Posterior cingulate gyrus (tissue), 11 donors: ENCODE results near the gene FHIT.

Experiments used
- DNase-seq, 10 donors: peaks; one replicate each; pipeline versions ENCODE4 v3.0.0 to v3.0.0-alpha.2; 2020 to 2021; ENCODE audit warnings: mixed read lengths in 3 of 10
- intact Hi-C: fragments of 100-400 bp; cut with DNase I; formaldehyde crosslinking; loops from one replicate; pipeline ENCODE4 v1.15.1; 2023

Gene FHIT

DNA sequence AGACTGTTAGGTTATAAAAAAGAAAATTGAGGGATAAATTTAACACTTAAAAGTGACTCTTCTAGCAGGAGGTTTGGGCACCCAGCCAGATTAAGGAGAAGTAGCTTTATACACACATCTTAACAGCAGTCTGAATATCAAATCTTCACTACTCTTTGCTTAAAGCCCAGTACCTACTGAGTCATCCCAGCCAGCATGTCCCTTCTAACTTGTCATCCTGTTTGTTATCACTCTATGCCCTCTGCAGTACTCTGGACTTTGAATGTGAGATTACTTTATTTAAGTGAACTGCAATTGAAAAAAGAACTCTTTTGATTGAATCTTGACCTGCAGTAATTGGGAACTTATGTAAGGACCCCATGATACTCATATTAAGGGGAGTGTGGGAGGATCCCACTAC lies 77.6 kb downstream of the FHIT start:
- DNase-seq, result no peak
- intact Hi-C loops, result no loop called here

DNA sequence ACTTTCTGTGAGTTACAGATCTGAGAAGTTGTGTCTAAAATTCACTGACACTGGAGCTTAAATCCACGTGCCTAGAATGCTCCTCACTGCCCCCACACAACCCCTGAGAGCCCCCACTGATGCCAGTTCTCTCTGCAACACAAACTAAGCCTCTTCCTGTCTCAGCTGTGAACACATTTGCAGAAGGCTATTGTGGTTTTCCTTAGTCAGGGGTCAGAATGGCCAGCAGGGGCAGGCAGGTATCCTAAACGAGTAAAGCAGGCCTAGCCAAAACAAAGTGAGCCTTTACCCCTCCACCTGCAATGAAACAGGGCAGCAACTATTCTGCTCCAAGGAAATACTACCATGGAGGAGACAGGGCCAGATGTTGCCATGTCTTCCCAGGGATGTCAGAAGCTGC lies 78.6 kb downstream of the FHIT start:
- DNase-seq, result no peak
- intact Hi-C loops, result no loop called here

GRCh38 chr3:61172203-61172602 lies 79.0 kb downstream of the FHIT start:
- intact Hi-C loops, result no loop called here
- DNase-seq, result no peak

DNA sequence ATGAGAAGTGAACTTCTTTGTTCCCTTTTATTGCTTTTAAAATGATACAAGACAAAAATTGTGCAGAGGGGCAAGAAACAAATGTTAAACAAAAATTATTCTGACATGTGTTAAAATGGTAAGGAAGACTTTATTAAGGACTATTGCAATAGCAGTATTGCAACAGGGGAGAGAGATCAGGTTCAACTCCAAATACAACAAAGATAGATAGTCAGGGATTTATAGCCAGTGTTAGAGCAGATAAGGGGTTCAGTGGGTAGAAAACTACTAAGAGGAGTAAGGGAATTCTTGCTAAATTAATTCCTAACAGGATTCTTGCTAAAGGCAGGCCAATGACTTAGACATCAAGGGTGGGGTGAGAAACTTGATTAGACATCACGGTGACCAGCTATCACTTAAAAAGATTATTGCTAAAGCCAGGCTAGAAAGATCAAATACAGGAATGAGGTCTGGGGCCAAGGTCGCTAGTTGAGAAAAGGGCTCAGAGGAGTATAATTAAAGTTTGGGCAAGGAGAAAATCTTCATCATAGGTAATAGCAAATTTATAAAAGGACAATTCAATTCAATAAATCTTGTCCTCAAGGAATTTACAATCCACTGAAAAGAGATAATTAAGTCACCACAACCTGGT lies 81.5 kb downstream of the FHIT start:
- intact Hi-C loops, result no loop called here
- no peak for DNase-seq

- intact Hi-C loops, result no loop called here
- no peak for DNase-seq
Measured at GRCh38 chr3:61168286-61168685, 83.0 kb downstream of the FHIT start.

- DNase-seq, result no peak
- intact Hi-C loops, result no loop called here
Measured at GRCh38 chr3:61162965-61163364, 88.3 kb downstream of the FHIT start.

- DNase-seq, result no peak
- intact Hi-C loops, result no loop called here
Measured at GRCh38 chr3:61158667-61159066, 92.6 kb downstream of the FHIT start.

DNA sequence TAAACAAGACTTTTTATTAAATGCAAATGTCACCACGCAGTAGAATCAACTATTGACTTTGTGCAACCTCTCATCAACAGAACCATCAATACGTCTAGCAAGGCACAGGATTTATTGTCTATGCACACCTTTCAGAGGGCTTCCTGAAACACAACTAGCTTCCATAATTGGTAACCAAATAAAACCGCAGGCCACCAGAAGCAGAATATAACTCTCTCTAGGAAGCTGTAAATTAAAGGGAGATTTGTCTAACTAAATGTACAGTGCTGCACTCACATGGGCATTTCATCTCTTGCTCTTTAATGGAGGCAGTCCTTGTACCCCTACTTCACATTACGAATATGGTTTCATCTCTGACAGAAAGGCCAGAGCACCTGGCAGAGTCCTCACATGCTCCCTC lies 93.0 kb downstream of the FHIT start:
- intact Hi-C loops, result no loop called here

DNA sequence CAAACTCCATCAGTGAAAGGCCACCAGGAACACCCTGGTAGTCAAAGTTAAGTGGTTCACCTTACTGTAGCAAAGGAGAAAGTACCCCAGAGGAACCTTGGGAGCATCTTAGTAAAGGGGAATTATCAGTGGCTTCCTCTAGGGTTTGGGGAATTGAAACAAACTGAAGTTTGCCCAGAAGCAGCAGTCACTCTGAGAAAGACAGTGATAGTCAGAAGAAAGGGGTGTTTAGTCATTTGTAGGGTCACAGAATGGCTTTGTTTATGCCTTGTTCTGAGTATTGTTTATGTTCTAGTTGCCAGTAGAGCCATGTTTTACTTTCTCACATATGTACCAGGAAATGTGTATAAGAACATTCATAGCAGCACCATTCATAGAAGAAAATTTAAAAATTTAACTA lies 93.8 kb downstream of the FHIT start:
- intact Hi-C loops, result no loop called here
- DNase-seq, result no peak

More for the DNA sequence above, 93.0 kb downstream of the FHIT start:
- DNase-seq, result no peak

- no peak for DNase-seq
- intact Hi-C loops, result no loop called here
Measured at GRCh38 chr3:61155701-61156292, 95.5 kb downstream of the FHIT start.

- intact Hi-C loops, result no loop called here
- no peak for DNase-seq
Measured at GRCh38 chr3:61154457-61155198, 96.6 kb downstream of the FHIT start.

DNA sequence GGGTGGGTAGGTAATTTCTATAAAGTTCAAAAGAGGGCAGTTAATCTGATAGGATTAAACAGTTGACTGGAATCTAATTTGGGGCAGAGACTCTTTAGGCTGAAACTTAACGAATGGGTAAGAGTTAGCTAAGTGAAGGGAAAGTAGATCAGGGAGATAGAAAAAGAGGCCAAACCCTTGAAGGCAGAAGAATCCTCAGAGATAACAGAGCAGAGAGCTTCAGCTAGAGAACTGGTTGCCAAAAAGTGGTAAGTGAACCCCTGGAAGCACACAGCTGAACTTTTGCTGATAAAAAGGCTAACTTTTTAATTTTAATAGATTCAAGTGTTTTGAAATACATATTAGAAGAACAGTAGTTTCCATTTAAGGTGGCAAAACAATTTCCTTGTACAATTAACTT lies 99.2 kb downstream of the FHIT start:
- intact Hi-C loops, result no loop called here
- no peak for DNase-seq

- no peak for DNase-seq
- intact Hi-C loops, result no loop called here
Measured at GRCh38 chr3:61149236-61149635, 102.0 kb downstream of the FHIT start.

GRCh38 chr3:61146010-61146890 lies 105.0 kb downstream of the FHIT start:
- intact Hi-C loops, result no loop called here
- DNase-seq, result no peak

- intact Hi-C loops, result no loop called here
- no peak for DNase-seq
Measured at GRCh38 chr3:61141697-61142096, 109.6 kb downstream of the FHIT start.

- intact Hi-C loops, result no loop called here
- DNase-seq, result no peak
Measured at GRCh38 chr3:61141227-61141626, 110.0 kb downstream of the FHIT start.

DNA sequence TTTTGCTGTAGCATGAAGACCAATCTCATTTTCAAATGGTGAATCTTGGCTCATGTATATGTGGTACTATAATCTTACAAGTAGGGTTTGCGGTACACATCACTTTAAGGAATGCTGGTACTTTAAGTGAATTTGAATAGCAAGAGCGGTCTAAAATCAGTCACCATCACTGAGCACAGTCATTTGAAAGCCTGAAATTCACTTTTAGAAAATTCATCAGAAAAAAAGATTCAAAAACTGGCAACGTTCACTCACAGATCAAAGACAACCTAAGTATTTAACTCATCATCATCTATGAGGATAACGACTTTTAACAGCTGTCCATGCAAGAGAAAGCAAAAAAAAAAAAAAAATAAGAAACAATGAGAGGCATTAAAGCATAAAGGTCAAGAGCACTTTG lies 111.6 kb downstream of the FHIT start:
- DNase-seq, result no peak
- intact Hi-C loops, result no loop called here

- intact Hi-C loops, result no loop called here
- DNase-seq, result no peak
Measured at GRCh38 chr3:61138401-61138800, 112.9 kb downstream of the FHIT start.

DNA sequence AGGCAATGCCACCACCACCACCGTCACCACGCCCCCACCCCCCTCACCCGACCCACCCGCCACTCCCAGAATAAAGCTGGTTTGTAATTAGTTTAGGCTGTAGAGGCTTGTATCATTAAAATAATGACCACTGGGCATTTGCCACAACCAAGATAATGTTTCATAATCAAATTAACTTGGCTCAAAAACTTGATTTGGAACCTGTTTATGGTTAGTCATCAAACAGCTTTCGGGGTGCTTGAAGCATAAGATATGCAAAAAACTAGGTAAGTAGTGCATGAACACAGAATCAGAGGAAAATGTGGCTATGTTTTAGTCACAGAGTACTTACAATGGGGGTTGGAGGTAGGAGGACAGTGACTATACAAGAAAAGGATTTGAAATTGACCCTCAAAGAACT lies 115.1 kb downstream of the FHIT start:
- intact Hi-C loops, result no loop called here
- DNase-seq, result no peak

DNA sequence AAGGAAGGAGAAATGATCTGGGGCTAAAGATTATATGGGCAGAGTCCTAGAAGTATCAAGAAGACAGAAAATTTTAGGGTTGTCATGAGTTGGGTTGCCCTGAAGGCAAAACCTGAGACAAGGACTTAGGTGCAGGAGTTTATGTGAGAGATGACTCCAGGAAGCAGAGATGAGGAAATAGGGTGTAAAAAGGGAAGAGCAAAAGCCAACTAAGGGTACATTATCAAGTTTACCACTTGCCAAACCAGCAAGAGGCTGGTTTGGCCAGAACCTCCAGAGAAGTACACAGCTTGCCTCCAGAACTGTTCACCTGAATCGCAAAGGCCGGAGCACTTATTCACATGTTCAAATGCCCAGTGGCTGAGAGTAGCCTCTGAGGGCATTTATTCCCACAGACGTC lies 116.7 kb downstream of the FHIT start:
- intact Hi-C loops, result no loop called here

GRCh38 chr3:61132062-61132461 lies 119.2 kb downstream of the FHIT start:
- intact Hi-C loops, result no loop called here
- no peak for DNase-seq

More for the DNA sequence above, 116.7 kb downstream of the FHIT start:
- DNase-seq, result no peak
